Sigmoid colon (tissue), 4 donors: ENCODE data around the gene SPRR2G.

Experiments
- EP300 ChIP-seq, 4 donors: sonication (generic); formaldehyde crosslinking; IDR thresholded peaks; one replicate each; pipeline ENCODE4 v1.6.1; 2017; ENCODE audit warnings: antibody characterized with exemption in 4 of 4
- POLR2A ChIP-seq, 2 donors: fragments of 450-650 bp; IDR thresholded peaks; one replicate each; pipeline ENCODE4 v1.6.1; 2016; ENCODE audit warnings: antibody characterized with exemption in 2 of 2, mild to moderate bottlenecking in 2 of 2, moderate library complexity in 2 of 2
- POLR2AphosphoS5 ChIP-seq, 4 donors: sonication (generic); formaldehyde crosslinking; IDR thresholded peaks; one replicate each; pipeline ENCODE4 v1.6.1; 2017; ENCODE audit warnings: antibody characterized with exemption in 4 of 4
- TF ChIP-seq, protein P1 (sequence below), 4 experiments: fragments of 450-650 bp in 3 of 4; fragments of 200-600 bp in 1 of 4; IDR thresholded peaks; one replicate each; pipeline ENCODE4 v1.5.1; 2016 to 2019; ENCODE audit warnings: antibody characterized with exemption in 4 of 4, mild to moderate bottlenecking in 3 of 4, moderate library complexity in 2 of 4

DNA sequence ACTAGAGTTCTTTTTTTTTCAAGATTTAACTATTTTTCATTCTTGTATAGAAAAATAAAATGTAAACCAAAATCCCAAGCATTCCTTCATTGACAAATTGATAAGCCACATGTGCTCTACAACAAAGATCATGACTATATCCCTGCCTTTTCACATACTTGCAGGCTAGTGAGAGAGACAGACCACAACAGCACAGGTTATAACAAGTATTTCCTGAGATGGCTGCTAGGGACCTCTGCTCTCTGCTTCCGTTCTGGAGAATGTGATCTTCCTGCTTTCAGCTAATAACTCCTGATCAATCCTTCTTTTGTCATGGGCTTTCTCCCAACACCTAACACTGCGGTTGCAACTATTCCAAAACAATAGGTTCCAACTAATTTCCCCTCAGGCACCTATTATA is 23.4 kb downstream of the SPRR2G start:
- TF ChIP-seq EP300 (IDR thresholded peaks at IDR 0.05): no peak
- TF ChIP-seq, protein P1, sequence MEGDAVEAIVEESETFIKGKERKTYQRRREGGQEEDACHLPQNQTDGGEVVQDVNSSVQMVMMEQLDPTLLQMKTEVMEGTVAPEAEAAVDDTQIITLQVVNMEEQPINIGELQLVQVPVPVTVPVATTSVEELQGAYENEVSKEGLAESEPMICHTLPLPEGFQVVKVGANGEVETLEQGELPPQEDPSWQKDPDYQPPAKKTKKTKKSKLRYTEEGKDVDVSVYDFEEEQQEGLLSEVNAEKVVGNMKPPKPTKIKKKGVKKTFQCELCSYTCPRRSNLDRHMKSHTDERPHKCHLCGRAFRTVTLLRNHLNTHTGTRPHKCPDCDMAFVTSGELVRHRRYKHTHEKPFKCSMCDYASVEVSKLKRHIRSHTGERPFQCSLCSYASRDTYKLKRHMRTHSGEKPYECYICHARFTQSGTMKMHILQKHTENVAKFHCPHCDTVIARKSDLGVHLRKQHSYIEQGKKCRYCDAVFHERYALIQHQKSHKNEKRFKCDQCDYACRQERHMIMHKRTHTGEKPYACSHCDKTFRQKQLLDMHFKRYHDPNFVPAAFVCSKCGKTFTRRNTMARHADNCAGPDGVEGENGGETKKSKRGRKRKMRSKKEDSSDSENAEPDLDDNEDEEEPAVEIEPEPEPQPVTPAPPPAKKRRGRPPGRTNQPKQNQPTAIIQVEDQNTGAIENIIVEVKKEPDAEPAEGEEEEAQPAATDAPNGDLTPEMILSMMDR (IDR thresholded peaks at IDR 0.05): no peak
- no peak for TF ChIP-seq POLR2A (IDR thresholded peaks at IDR 0.05)
- TF ChIP-seq POLR2AphosphoS5 (IDR thresholded peaks at IDR 0.05): no peak
